Measurements from ENCODE around the gene DGKQ. TPM values are rescaled to one million over a fixed set of nuclear protein-coding genes. Genes with fewer than 3 reads are reported as not detected.

The DGKQ gene
- total and polyA plus RNA-seq, 9 of the 15 experiments (the other 6 are each of a cell fraction or from before 2014, with no cell fraction given), result 0.17 to 22.0 (median 5.6) TPM

- peaks cover 0 to 21% of the 10 kb centered on the region in 2 experiments; a peak in 2 of 5 replicates for H3K4me1 ChIP-seq (replicated peaks in 1 of 2; ENCODE audit: control insufficient read depth in 2 of 2, insufficient read depth in 2 of 2, low read length in 2 of 2)
- H3K79me2 ChIP-seq (ENCODE audit: control insufficient read depth, insufficient read depth, low read length), result peaks cover 17% of the 10 kb centered on the region
- 0 out of 2 replicates have a peak, but pooled peaks cover 6% of the 10 kb centered on the region for H4K20me1 ChIP-seq (replicated peaks; ENCODE audit: control insufficient read depth, insufficient read depth, low read length)
- in situ Hi-C loops (cut with MboI), result no loop called here
- H3K9me1 ChIP-seq (ENCODE audit: control insufficient read depth, insufficient read depth, low read length), result no peaks in the 10 kb centered on the region
- ChIA-PET CTCF (ENCODE audit: low intra/inter-chr PET ratio) (no interaction called here), POLR2A (interaction anchor here (0.8 to 1.2 kb wide), 3 partner anchors 10 to 13 kb away, joined by 4 to 5 read pairs (median 4); no protein-coding TSS in a partner anchor)
- H2AFZ ChIP-seq (ENCODE audit: low read depth, low read length), result no peak overlapping the region
- H3K27me3 ChIP-seq (ENCODE audit: control insufficient read depth in 2 of 2, insufficient read depth in 2 of 2, low read length in 2 of 2), result no peaks in the 10 kb centered on the region
- peaks cover 5% of the 10 kb centered on the region; the same call in 1 of the 2 replicates for H3K9me3 ChIP-seq (replicated peaks; ENCODE audit: control insufficient read depth, insufficient read depth, low read depth, low read length)
- no peak for ATAC-seq
- H3K9ac ChIP-seq (ENCODE audit: insufficient read depth in 1 of 2, low read depth in 2 of 2, low read length in 2 of 2), result no peak overlapping the region; a peak in 1 of 4 replicates
- TF ChIP-seq POLR2G (IDR thresholded peaks at IDR 0.05; ENCODE audit: low read depth, low read length), result peak; percentile 45
- no peak for TF ChIP-seq POLR2H (tag; IDR thresholded peaks at IDR 0.05; ENCODE audit: low read depth)
- TF ChIP-seq BCL6 (CRISPR knock-in tag; IDR thresholded peaks at IDR 0.05), result no peak
- no peak for TF ChIP-seq CBX8 (IDR thresholded peaks at IDR 0.05; ENCODE audit: borderline replicate concordance, extremely low read depth, low read depth, low read length, poor library complexity, severe bottlenecking)
- no peak for TF ChIP-seq GATA2 (CRISPR knock-in tag; IDR thresholded peaks at IDR 0.05)
- no peak overlapping the region for H3K4me2 ChIP-seq (ENCODE audit: insufficient read depth, low read length)
- BruUV-seq (replicated peaks), result TSS peak; percentile 21
- 96% methylated on average over 25 of the region's 26 CpGs for WGBS (ENCODE audit: insufficient coverage, low coverage, missing lambda C conversion rate)
- intact Hi-C loops (cut with micrococcal nuclease), result no loop called here
- no peak for FAIRE-seq
- H3K27ac ChIP-seq (ENCODE audit: extremely low read depth, low read depth, low read length), result no peak overlapping the region
- H3K36me3 ChIP-seq (ENCODE audit: control insufficient read depth, insufficient read depth, low read length), result peaks cover 58% of the 10 kb centered on the region; the same call in 2 of the 3 replicates
- no peak overlapping the region for H3K4me3 ChIP-seq
- DNase-seq (ENCODE audit: extremely low read depth in 1 of 4, low spot score in 3 of 4), result no peak
Observed at GRCh38 chr4:910366-911091, 62.8 kb downstream of the DGKQ start.
